Measurements from ENCODE around the gene CFAP61. TPM values are rescaled to one million over a fixed set of nuclear protein-coding genes. Genes with fewer than 3 reads are reported as not detected.

Gene CFAP61
- total RNA-seq, 1 donor from 2014 or later, result 0.26 TPM

- DNase-seq (ENCODE audit: low read depth) (no peak), FAIRE-seq (no peak)
- H3K4me3 ChIP-seq (ENCODE audit: low read depth, low read length), result no peak overlapping the region
- H3K36me3 ChIP-seq (ENCODE audit: control insufficient read depth, insufficient read depth, low read length), result no peaks in the 10 kb centered on the region
- no peaks in the 10 kb centered on the region for H3K27me3 ChIP-seq (ENCODE audit: control insufficient read depth, insufficient read depth, low read length)
- TF ChIP-seq, protein P1, sequence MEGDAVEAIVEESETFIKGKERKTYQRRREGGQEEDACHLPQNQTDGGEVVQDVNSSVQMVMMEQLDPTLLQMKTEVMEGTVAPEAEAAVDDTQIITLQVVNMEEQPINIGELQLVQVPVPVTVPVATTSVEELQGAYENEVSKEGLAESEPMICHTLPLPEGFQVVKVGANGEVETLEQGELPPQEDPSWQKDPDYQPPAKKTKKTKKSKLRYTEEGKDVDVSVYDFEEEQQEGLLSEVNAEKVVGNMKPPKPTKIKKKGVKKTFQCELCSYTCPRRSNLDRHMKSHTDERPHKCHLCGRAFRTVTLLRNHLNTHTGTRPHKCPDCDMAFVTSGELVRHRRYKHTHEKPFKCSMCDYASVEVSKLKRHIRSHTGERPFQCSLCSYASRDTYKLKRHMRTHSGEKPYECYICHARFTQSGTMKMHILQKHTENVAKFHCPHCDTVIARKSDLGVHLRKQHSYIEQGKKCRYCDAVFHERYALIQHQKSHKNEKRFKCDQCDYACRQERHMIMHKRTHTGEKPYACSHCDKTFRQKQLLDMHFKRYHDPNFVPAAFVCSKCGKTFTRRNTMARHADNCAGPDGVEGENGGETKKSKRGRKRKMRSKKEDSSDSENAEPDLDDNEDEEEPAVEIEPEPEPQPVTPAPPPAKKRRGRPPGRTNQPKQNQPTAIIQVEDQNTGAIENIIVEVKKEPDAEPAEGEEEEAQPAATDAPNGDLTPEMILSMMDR (IDR thresholded peaks at IDR 0.05; ENCODE audit: insufficient read depth, low read length, severe bottlenecking), result no peak
Measured at GRCh38 chr20:20210327-20210726, 158.0 kb downstream of the CFAP61 start.

- DNase-seq (ENCODE audit: low read depth), result no peak
- FAIRE-seq, result no peak
- TF ChIP-seq, protein P1 (IDR thresholded peaks at IDR 0.05; ENCODE audit: insufficient read depth, low read length, severe bottlenecking), result no peak
- H3K36me3 ChIP-seq (ENCODE audit: control insufficient read depth, insufficient read depth, low read length), result no peaks in the 10 kb centered on the region
- H3K4me3 ChIP-seq (ENCODE audit: low read depth, low read length), result no peak overlapping the region
- H3K27me3 ChIP-seq (ENCODE audit: control insufficient read depth, insufficient read depth, low read length), result no peaks in the 10 kb centered on the region
Measured at GRCh38 chr20:20210943-20211273, 158.6 kb downstream of the CFAP61 start.

DNA sequence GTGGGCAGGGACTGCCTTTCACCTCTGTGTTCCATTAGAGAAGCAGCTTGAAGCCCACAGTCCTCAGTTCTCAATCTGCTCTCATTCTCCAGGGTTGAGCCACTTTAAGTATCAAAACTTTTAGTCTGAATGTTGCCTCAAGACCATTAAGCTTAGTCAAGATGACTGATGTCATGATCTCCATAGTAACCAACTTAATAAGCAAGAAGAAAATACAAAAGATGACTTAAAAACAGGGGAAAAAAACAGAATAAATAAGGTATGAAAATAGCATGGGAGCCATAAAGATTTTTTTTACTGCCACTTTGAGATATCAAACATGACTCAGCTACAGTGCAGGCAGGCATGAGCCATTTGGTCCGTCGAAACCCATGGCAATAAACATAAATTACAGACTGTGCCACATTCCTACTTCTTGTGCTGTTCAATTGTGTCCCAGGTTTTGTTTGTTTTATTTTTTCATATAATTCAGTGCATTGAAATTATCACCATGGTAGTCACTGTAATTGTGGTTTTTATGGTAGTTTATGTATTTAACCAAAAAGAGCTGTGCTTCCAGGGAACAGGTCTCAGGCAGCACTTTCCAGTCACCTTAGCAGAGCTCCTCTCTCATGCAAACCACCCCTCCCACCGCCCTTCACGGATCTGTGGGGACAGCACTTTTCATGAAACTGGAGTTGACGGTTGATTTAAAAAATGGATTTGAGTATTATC lies 159.1 kb downstream of the CFAP61 start:
- H3K4me3 ChIP-seq (ENCODE audit: low read depth, low read length), result no peak overlapping the region
- TF ChIP-seq, protein P1 (IDR thresholded peaks at IDR 0.05; ENCODE audit: insufficient read depth, low read length, severe bottlenecking), result no peak
- no peaks in the 10 kb centered on the region for H3K36me3 ChIP-seq (ENCODE audit: control insufficient read depth, insufficient read depth, low read length)
- DNase-seq (ENCODE audit: low read depth) (no peak), FAIRE-seq (no peak)
- no peaks in the 10 kb centered on the region for H3K27me3 ChIP-seq (ENCODE audit: control insufficient read depth, insufficient read depth, low read length)

- no peak for FAIRE-seq
- Histone ChIP-seq H3K4me3 (ENCODE audit: low read depth, low read length) (no peak overlapping the region), H3K36me3 (ENCODE audit: control insufficient read depth, insufficient read depth, low read length) (no peaks in the 10 kb centered on the region), H3K27me3 (ENCODE audit: control insufficient read depth, insufficient read depth, low read length) (no peaks in the 10 kb centered on the region)
- TF ChIP-seq, protein P1 (IDR thresholded peaks at IDR 0.05; ENCODE audit: insufficient read depth, low read length, severe bottlenecking), result no peak
- DNase-seq (ENCODE audit: low read depth), result no peak
Measured at GRCh38 chr20:20211988-20212518, 159.7 kb downstream of the CFAP61 start.

GRCh38 chr20:20212675-20213096 lies 160.4 kb downstream of the CFAP61 start:
- DNase-seq (ENCODE audit: low read depth) (no peak), FAIRE-seq (no peak)
- Histone ChIP-seq H3K4me3 (ENCODE audit: low read depth, low read length) (no peak overlapping the region), H3K27me3 (ENCODE audit: control insufficient read depth, insufficient read depth, low read length) (no peaks in the 10 kb centered on the region), H3K36me3 (ENCODE audit: control insufficient read depth, insufficient read depth, low read length) (no peaks in the 10 kb centered on the region)
- TF ChIP-seq, protein P1 (IDR thresholded peaks at IDR 0.05; ENCODE audit: insufficient read depth, low read length, severe bottlenecking), result no peak

All from bronchial epithelial cell (primary cell).